Uterus (tissue), 2 donors: ENCODE measurements around the gene DOCK3.

Experiments
- POLR2A ChIP-seq, 2 donors: fragments of 450-650 bp; IDR thresholded peaks; one replicate each; pipeline ENCODE4 v1.6.1; 2016; ENCODE audit warnings: antibody characterized with exemption in 2 of 2, mild to moderate bottlenecking in 1 of 2, moderate library complexity in 1 of 2
- TF ChIP-seq, protein P1 (sequence below), 4 experiments: fragments of 200-600 bp in 2 of 4; fragments of 450-650 bp in 2 of 4; sonication (generic) in 2 of 4; IDR thresholded peaks; one replicate each; pipeline ENCODE4 v1.5.1; 2016 to 2019; ENCODE audit warnings: antibody characterized with exemption in 4 of 4, mild to moderate bottlenecking in 2 of 4, moderate library complexity in 1 of 4

DNA sequence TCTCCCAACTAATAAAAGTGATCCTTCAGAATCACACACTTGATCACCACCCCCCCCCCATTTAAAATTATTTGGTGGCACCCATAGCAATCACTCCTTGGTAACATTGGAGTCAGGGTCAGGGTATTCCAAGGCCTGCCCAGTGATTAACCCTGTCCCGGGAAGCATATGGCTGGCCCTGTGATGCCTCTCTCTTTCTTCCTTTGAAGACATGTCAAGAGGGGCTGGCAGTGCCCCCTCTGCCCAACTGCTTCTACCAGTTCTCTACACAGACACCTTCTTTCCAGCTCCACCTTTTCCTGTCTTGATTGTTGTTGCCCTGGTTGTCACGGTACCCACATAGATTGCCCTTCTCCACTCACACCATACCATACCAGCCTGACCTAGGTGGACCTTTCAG, 679.4 kb downstream of the DOCK3 start:
- TF ChIP-seq, protein P1, sequence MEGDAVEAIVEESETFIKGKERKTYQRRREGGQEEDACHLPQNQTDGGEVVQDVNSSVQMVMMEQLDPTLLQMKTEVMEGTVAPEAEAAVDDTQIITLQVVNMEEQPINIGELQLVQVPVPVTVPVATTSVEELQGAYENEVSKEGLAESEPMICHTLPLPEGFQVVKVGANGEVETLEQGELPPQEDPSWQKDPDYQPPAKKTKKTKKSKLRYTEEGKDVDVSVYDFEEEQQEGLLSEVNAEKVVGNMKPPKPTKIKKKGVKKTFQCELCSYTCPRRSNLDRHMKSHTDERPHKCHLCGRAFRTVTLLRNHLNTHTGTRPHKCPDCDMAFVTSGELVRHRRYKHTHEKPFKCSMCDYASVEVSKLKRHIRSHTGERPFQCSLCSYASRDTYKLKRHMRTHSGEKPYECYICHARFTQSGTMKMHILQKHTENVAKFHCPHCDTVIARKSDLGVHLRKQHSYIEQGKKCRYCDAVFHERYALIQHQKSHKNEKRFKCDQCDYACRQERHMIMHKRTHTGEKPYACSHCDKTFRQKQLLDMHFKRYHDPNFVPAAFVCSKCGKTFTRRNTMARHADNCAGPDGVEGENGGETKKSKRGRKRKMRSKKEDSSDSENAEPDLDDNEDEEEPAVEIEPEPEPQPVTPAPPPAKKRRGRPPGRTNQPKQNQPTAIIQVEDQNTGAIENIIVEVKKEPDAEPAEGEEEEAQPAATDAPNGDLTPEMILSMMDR (IDR thresholded peaks at IDR 0.05): no peak
- TF ChIP-seq POLR2A (IDR thresholded peaks at IDR 0.05): no peak
